Naive thymus-derived CD4-positive, alpha-beta T cell (primary cell): ENCODE results near the gene RAC2. TPM values are rescaled to one million over a fixed set of nuclear protein-coding genes. Genes with fewer than 3 reads are reported as not detected.

ENCODE experiments used
- ATAC-seq: fragments of 150-1000 bp; cut with Tn5 transposase; 2 replicates; pipeline ENCODE4 v1.10.0; 2021; ENCODE audit warnings: mild to moderate bottlenecking, moderate library complexity
- CTCF ChIA-PET: fragments of 350-600 bp; sonication (Branson Sonifier 250); formaldehyde crosslinking; loops from one replicate; lab custom pipeline; 2021; ENCODE audit warnings: antibody characterized with exemption; lab: Charles Lee
- POLR2A ChIA-PET: fragments of 350-600 bp; sonication (Branson Sonifier 250); formaldehyde crosslinking; loops from one replicate; lab custom pipeline; 2021; ENCODE audit warnings: antibody characterized with exemption, inconsistent platforms; lab: Charles Lee
- DNase-seq, 9 donors: peaks; one replicate each; pipeline versions ENCODE4 v3.0.0 to v3.0.0-alpha.2; 2020 to 2022; ENCODE audit warnings: mixed read lengths in 1 of 9
- H3K27ac ChIP-seq: one replicate; pipeline ENCODE4 v1.7.0; 2013; ENCODE audit warnings: mild to moderate bottlenecking, low read depth, low read length, moderate library complexity
- H3K27me3 ChIP-seq, 2 donors: one replicate each; pipeline ENCODE4 v1.7.0; 2013; ENCODE audit warnings: low read length in 2 of 2, mild to moderate bottlenecking in 2 of 2, moderate library complexity in 2 of 2; ENCODE audit not compliant: control insufficient read depth in 2 of 2, insufficient read depth in 2 of 2
- H3K36me3 ChIP-seq, 3 experiments: 1 replicate in 2 of 3; 2 replicates in 1 of 3; pipeline ENCODE4 v1.7.0; 2013; ENCODE audit warnings: low read length in 3 of 3, mild to moderate bottlenecking in 3 of 3, moderate library complexity in 1 of 3; ENCODE audit not compliant: insufficient read depth in 3 of 3, control insufficient read depth in 2 of 3
- H3K4me1 ChIP-seq, 2 donors: one replicate each; pipeline ENCODE4 v1.7.0; 2013; ENCODE audit warnings: low read length in 2 of 2, mild to moderate bottlenecking in 2 of 2, moderate library complexity in 1 of 2; ENCODE audit not compliant: control insufficient read depth in 2 of 2, insufficient read depth in 2 of 2
- H3K4me3 ChIP-seq: 2 replicates; pipeline ENCODE4 v1.7.0; 2013; ENCODE audit warnings: mild to moderate bottlenecking, low read length
- H3K9me3 ChIP-seq, 3 experiments: 1 replicate in 2 of 3; 2 replicates in 1 of 3; pipeline ENCODE4 v1.7.0; 2013; ENCODE audit warnings: low read length in 3 of 3; ENCODE audit not compliant: control insufficient read depth in 2 of 3
- H3K27ac Mint-ChIP-seq, 9 donors: one replicate each; pipeline ENCODE4 v1.8.0; 2020 to 2022; ENCODE audit warnings: mixed read lengths in 9 of 9, mild to moderate bottlenecking in 8 of 9, moderate library complexity in 5 of 9, inconsistent platforms in 2 of 9
- H3K27me3 Mint-ChIP-seq, 5 donors: one replicate each; pipeline ENCODE4 v1.8.0; 2021 to 2022; ENCODE audit warnings: mixed read lengths in 5 of 5, mild to moderate bottlenecking in 1 of 5
- H3K36me3 Mint-ChIP-seq, 5 donors: one replicate each; pipeline ENCODE4 v1.8.0; 2020 to 2022; ENCODE audit warnings: mixed read lengths in 5 of 5, mild to moderate bottlenecking in 3 of 5, inconsistent platforms in 1 of 5
- H3K4me1 Mint-ChIP-seq, 7 donors: one replicate each; pipeline ENCODE4 v1.8.0; 2020 to 2022; ENCODE audit warnings: mixed read lengths in 7 of 7, mild to moderate bottlenecking in 3 of 7, inconsistent platforms in 1 of 7
- H3K4me3 Mint-ChIP-seq, 10 donors: one replicate each; pipeline ENCODE4 v1.8.0; 2020 to 2022; ENCODE audit warnings: mild to moderate bottlenecking in 10 of 10, mixed read lengths in 10 of 10, moderate library complexity in 6 of 10, inconsistent platforms in 2 of 10
- H3K9me3 Mint-ChIP-seq, 11 donors: one replicate each; pipeline ENCODE4 v1.8.0; 2020 to 2022; ENCODE audit warnings: mixed read lengths in 11 of 11, mild to moderate bottlenecking in 4 of 11, inconsistent platforms in 1 of 11, moderate library complexity in 1 of 11
- intact Hi-C, 2 donors: fragments of 100-400 bp; cut with micrococcal nuclease; formaldehyde crosslinking; loops; one replicate each; pipeline ENCODE4 v1.15.1; 2023
- polyA plus RNA-seq, 2 donors: library from polyadenylated mRNA; unstranded; fragments of 300-500 nt; fragmentation: Illumina TruSeq; gene quantifications; one replicate each; pipeline ENCODE4 v1.2.3, GENCODE V29; 2021
- total RNA-seq, 6 experiments: library from RNA in 5 of 6; stranded (reverse) in 5 of 6; gene quantifications; 1 replicate in 5 of 6; 2 replicates in 1 of 6; pipeline ENCODE4 v1.2.3 and lab custom pipeline; 2021 to 2026

Gene RAC2
- total and polyA plus RNA-seq, 7 experiments from 2014 or later: 263 to 886 (median 468) TPM

GRCh38 chr22:37262346-37262745 lies 18.3 kb upstream of the RAC2 start:
- Histone ChIP-seq H3K27ac (no peak overlapping the region), H3K4me3 (no peak overlapping the region), H3K27me3 (no peaks in the 10 kb centered on the region), H3K4me1 (peaks cover 7 to 24% of the 10 kb centered on the region in 2 donors), H3K36me3 (no peaks in the 10 kb centered on the region), H3K9me3 (peaks cover 0 to 12% (median 10%) of the 10 kb centered on the region in 3 experiments)
- CTCF ChIA-PET: interaction anchor here (1.8 to 5.8 kb wide), 5 partner anchors 9 to 100 kb away, joined by 4 to 184 read pairs (median 20); partner anchors contain the start of gene RAC2
- H3K36me3 Mint-ChIP-seq: peaks cover 0 to 12% (median 0%) of the 10 kb centered on the region in 5 donors
- peaks cover 0 to 14% (median 3%) of the 10 kb centered on the region in 11 donors for H3K9me3 Mint-ChIP-seq
- DNase-seq (no peak), ATAC-seq (no peak)
- intact Hi-C loops: no loop called here
- H3K27me3 Mint-ChIP-seq: peaks cover 0 to 13% (median 0%) of the 10 kb centered on the region in 5 donors
- POLR2A ChIA-PET: interaction anchor here (1.2 to 5.9 kb wide), 4 partner anchors 20 to 64 kb away, joined by 3 to 151 read pairs (median 6); partner anchors contain the start of gene RAC2
- H3K4me3 Mint-ChIP-seq: no peak overlapping the region
- peaks cover 27 to 43% (median 32%) of the 10 kb centered on the region in 7 donors for H3K4me1 Mint-ChIP-seq
- peak overlapping the region in 3 of 9 donors; percentile 23 to 48 (median 28) for H3K27ac Mint-ChIP-seq

- intact Hi-C loops: loop anchor here (1.0 to 2.0 kb wide), 7 partner anchors 17 to 183 kb away; partner anchors contain the start of gene RAC2 (in 1 of the 2)
- peaks cover 0 to 14% (median 3%) of the 10 kb centered on the region in 11 donors for H3K9me3 Mint-ChIP-seq
Measured at GRCh38 chr22:37260901-37261336, 16.9 kb upstream of the RAC2 start.

GRCh38 chr22:37260155-37260795 lies 16.2 kb upstream of the RAC2 start:
- ChIA-PET POLR2A (interaction anchor here (0.7 to 5.9 kb wide), 15 partner anchors 10 to 138 kb away, joined by 3 to 151 read pairs (median 4); partner anchors contain the start of gene RAC2), CTCF (interaction anchor here (0.6 to 5.8 kb wide), 48 partner anchors 9 to 1007 kb away, joined by 3 to 184 read pairs (median 6); partner anchors contain the start of genes ELFN2 and RAC2)
- peak overlapping the region in 7 of 9 donors; percentile 39 to 82 (median 64) for H3K27ac Mint-ChIP-seq
- peak overlapping the region in 2 of 10 donors; percentile 1 to 67 for H3K4me3 Mint-ChIP-seq
- Histone ChIP-seq H3K36me3 (no peaks in the 10 kb centered on the region), H3K4me1 (peaks cover 7 to 24% of the 10 kb centered on the region in 2 donors), H3K9me3 (peaks cover 0 to 12% (median 10%) of the 10 kb centered on the region in 3 experiments), H3K4me3 (no peak overlapping the region), H3K27ac (peak overlapping the region; percentile 5), H3K27me3 (no peaks in the 10 kb centered on the region)
- H3K4me1 Mint-ChIP-seq: peaks cover 23 to 35% (median 30%) of the 10 kb centered on the region in 7 donors
- intact Hi-C loops: loop anchor here in 1 of 2 donors (1.0 to 2.0 kb wide), 2 partner anchors 51 to 182 kb away; no protein-coding TSS in a partner anchor
- DNase-seq (no peak), ATAC-seq (no peak)
- peaks cover 0 to 8% (median 0%) of the 10 kb centered on the region in 5 donors for H3K36me3 Mint-ChIP-seq
- peaks cover 0 to 16% (median 0%) of the 10 kb centered on the region in 5 donors for H3K27me3 Mint-ChIP-seq
- peaks cover 0 to 15% (median 3%) of the 10 kb centered on the region in 11 donors for H3K9me3 Mint-ChIP-seq

More at GRCh38 chr22:37260901-37261336, 16.9 kb upstream of the RAC2 start:
- peaks cover 23 to 32% (median 27%) of the 10 kb centered on the region in 7 donors for H3K4me1 Mint-ChIP-seq
- H3K36me3 Mint-ChIP-seq: peaks cover 0 to 11% (median 0%) of the 10 kb centered on the region in 5 donors
- Histone ChIP-seq H3K4me1 (peaks cover 7 to 24% of the 10 kb centered on the region in 2 donors), H3K9me3 (peaks cover 0 to 12% (median 10%) of the 10 kb centered on the region in 3 experiments), H3K36me3 (no peaks in the 10 kb centered on the region), H3K27me3 (no peaks in the 10 kb centered on the region), H3K27ac (no peak overlapping the region), H3K4me3 (no peak overlapping the region)
- ChIA-PET POLR2A (interaction anchor here (0.7 to 5.9 kb wide), 15 partner anchors 9 to 139 kb away, joined by 3 to 151 read pairs (median 4); partner anchors contain the start of gene RAC2), CTCF (interaction anchor here (0.5 to 5.8 kb wide), 49 partner anchors 9 to 1006 kb away, joined by 3 to 184 read pairs (median 5); partner anchors contain the start of genes ELFN2 and RAC2)
- peak; percentile 91 for ATAC-seq
- peak overlapping the region in 8 of 9 donors; percentile 7 to 86 (median 56) for H3K27ac Mint-ChIP-seq
- DNase-seq: peak; percentile 46 to 71 (median 64)
- peaks cover 0 to 13% (median 0%) of the 10 kb centered on the region in 5 donors for H3K27me3 Mint-ChIP-seq
- H3K4me3 Mint-ChIP-seq: peak overlapping the region in 6 of 10 donors; percentile 1 to 33 (median 15)

GRCh38 chr22:37259540-37260029 lies 15.5 kb upstream of the RAC2 start:
- intact Hi-C loops: loop anchor here in 1 of 2 donors (1.0 to 2.0 kb wide), 4 partner anchors 15 to 181 kb away; partner anchors contain the start of gene RAC2
- H3K9me3 Mint-ChIP-seq: peaks cover 0 to 11% (median 3%) of the 10 kb centered on the region in 11 donors
- DNase-seq: peak in 2 of 9 donors; percentile 40 to 41
- H3K27me3 ChIP-seq: no peaks in the 10 kb centered on the region
- H3K36me3 Mint-ChIP-seq: peaks cover 0 to 6% (median 0%) of the 10 kb centered on the region in 5 donors
- ChIA-PET POLR2A (interaction anchor here (0.8 to 5.9 kb wide), 10 partner anchors 11 to 93 kb away, joined by 3 to 151 read pairs (median 8); partner anchors contain the start of gene RAC2), CTCF (interaction anchor here (0.6 to 5.8 kb wide), 30 partner anchors 8 to 307 kb away, joined by 3 to 184 read pairs (median 8); partner anchors contain the start of gene RAC2)
- peaks cover 7 to 24% of the 10 kb centered on the region in 2 donors for H3K4me1 ChIP-seq
- peaks cover 23 to 41% (median 34%) of the 10 kb centered on the region in 7 donors for H3K4me1 Mint-ChIP-seq
- peak overlapping the region in 9 of 10 donors; percentile 33 to 74 (median 62) for H3K4me3 Mint-ChIP-seq
- H3K27ac ChIP-seq: no peak overlapping the region
- peak overlapping the region in 7 of 9 donors; percentile 39 to 87 (median 73) for H3K27ac Mint-ChIP-seq
- H3K9me3 ChIP-seq: peaks cover 0 to 10% (median 10%) of the 10 kb centered on the region in 3 experiments
- H3K36me3 ChIP-seq: no peaks in the 10 kb centered on the region
- H3K27me3 Mint-ChIP-seq: peaks cover 0 to 17% (median 0%) of the 10 kb centered on the region in 5 donors
- ATAC-seq: peak; percentile 65
- H3K4me3 ChIP-seq: no peak overlapping the region

- Mint-ChIP-seq H3K4me3 (peak overlapping the region in 2 of 10 donors; percentile 67 to 74), H3K9me3 (peaks cover 0 to 4% (median 0%) of the 10 kb centered on the region in 11 donors), H3K27ac (peak overlapping the region in 5 of 9 donors; percentile 39 to 87 (median 76)), H3K36me3 (peaks cover 0 to 3% (median 0%) of the 10 kb centered on the region in 5 donors), H3K27me3 (peaks cover 0 to 17% (median 0%) of the 10 kb centered on the region in 5 donors), H3K4me1 (peaks cover 23 to 44% (median 36%) of the 10 kb centered on the region in 7 donors)
- Histone ChIP-seq H3K4me1 (peaks cover 7 to 24% of the 10 kb centered on the region in 2 donors), H3K9me3 (peaks cover 0 to 4% (median 3%) of the 10 kb centered on the region in 3 experiments), H3K4me3 (no peak overlapping the region), H3K27me3 (no peaks in the 10 kb centered on the region), H3K27ac (no peak overlapping the region), H3K36me3 (no peaks in the 10 kb centered on the region)
- ATAC-seq: no peak
- POLR2A ChIA-PET: interaction anchor here (0.8 to 5.9 kb wide), 7 partner anchors 16 to 92 kb away, joined by 3 to 151 read pairs (median 13); partner anchors contain the start of gene RAC2
- no peak for DNase-seq
- intact Hi-C loops: loop anchor here in 1 of 2 donors (1.0 kb wide), 2 partner anchors 15 to 21 kb away; partner anchors contain the start of gene RAC2
- CTCF ChIA-PET: interaction anchor here (0.6 to 5.8 kb wide), 20 partner anchors 9 to 179 kb away, joined by 3 to 184 read pairs (median 8); partner anchors contain the start of gene RAC2
Measured at GRCh38 chr22:37258753-37259401, 14.8 kb upstream of the RAC2 start.
